Renal cortical epithelial cell (primary cell): ENCODE data around the gene CFAP100. TPM values are rescaled to one million over a fixed set of nuclear protein-coding genes. Genes with fewer than 3 reads are reported as not detected.

Source experiments
- DNase-seq: peaks from one replicate; pipeline ENCODE4 v3.0.0-alpha.2; 2011; ENCODE audit warnings: low read depth
- total RNA-seq: library from RNA; depleted of rRNA; stranded (reverse); fragments of >200 nt; gene quantifications from 2 replicates; pipeline ENCODE4 v1.2.3, GENCODE V29; 2014

CFAP100 gene
- total RNA-seq, 1 donor from 2014 or later: not detected

- DNase-seq: no peak
These were observed 5.0 kb downstream of the CFAP100 start for GRCh38 chr3:126399756-126400155.

GRCh38 chr3:126401611-126402160 lies 7.0 kb downstream of the CFAP100 start:
- no peak for DNase-seq

GRCh38 chr3:126402178-126402577 lies 7.5 kb downstream of the CFAP100 start:
- no peak for DNase-seq

- DNase-seq: no peak
These were observed 8.1 kb downstream of the CFAP100 start for GRCh38 chr3:126402666-126403302.

- no peak for DNase-seq
These were observed 11.9 kb downstream of the CFAP100 start for GRCh38 chr3:126406389-126407296.

- no peak for DNase-seq
These were observed 12.8 kb downstream of the CFAP100 start for GRCh38 chr3:126407412-126408044.

GRCh38 chr3:126408099-126408498 lies 13.4 kb downstream of the CFAP100 start:
- DNase-seq: no peak

- DNase-seq: no peak
These were observed 18.4 kb downstream of the CFAP100 start for GRCh38 chr3:126412841-126413692.

GRCh38 chr3:126413693-126414080 lies 19.0 kb downstream of the CFAP100 start:
- no peak for DNase-seq

GRCh38 chr3:126414406-126414805 lies 19.7 kb downstream of the CFAP100 start:
- DNase-seq: no peak

GRCh38 chr3:126414961-126415660 lies 20.4 kb downstream of the CFAP100 start:
- DNase-seq: no peak

GRCh38 chr3:126415661-126416591 lies 21.2 kb downstream of the CFAP100 start:
- DNase-seq: no peak

GRCh38 chr3:126416943-126417342 lies 22.2 kb downstream of the CFAP100 start:
- DNase-seq: no peak

GRCh38 chr3:126417515-126417914 lies 22.8 kb downstream of the CFAP100 start:
- no peak for DNase-seq

GRCh38 chr3:126417981-126418530 lies 23.3 kb downstream of the CFAP100 start:
- no peak for DNase-seq

GRCh38 chr3:126418661-126419131 lies 24.0 kb downstream of the CFAP100 start:
- DNase-seq: no peak

GRCh38 chr3:126419151-126419703 lies 24.5 kb downstream of the CFAP100 start:
- DNase-seq: no peak

- DNase-seq: no peak
These were observed 25.4 kb downstream of the CFAP100 start for GRCh38 chr3:126419886-126420786.
